NCI-H526 treated with DMSO at 0.1 percent for 48 hours (cell line): ENCODE measurements around the gene CCDC183.

ENCODE experiments used
- DNase-seq: peaks from one replicate; lab custom pipeline; 2025; lab: John Stamatoyannopoulos, UW

Gene CCDC183

GRCh38 chr9:136849960-136850865 is 54.1 kb downstream of the CCDC183 start:
- DNase-seq: no peak

GRCh38 chr9:136850866-136851775 is 55.0 kb downstream of the CCDC183 start:
- DNase-seq: no peak

GRCh38 chr9:136851941-136852663 is 56.0 kb downstream of the CCDC183 start, which contains the start of gene MAMDC4:
Gene MAMDC4 (plus strand): TSS chr9:136852346. CDS start chr9:136852417, 71 bp downstream.
- DNase-seq: no peak

DNA sequence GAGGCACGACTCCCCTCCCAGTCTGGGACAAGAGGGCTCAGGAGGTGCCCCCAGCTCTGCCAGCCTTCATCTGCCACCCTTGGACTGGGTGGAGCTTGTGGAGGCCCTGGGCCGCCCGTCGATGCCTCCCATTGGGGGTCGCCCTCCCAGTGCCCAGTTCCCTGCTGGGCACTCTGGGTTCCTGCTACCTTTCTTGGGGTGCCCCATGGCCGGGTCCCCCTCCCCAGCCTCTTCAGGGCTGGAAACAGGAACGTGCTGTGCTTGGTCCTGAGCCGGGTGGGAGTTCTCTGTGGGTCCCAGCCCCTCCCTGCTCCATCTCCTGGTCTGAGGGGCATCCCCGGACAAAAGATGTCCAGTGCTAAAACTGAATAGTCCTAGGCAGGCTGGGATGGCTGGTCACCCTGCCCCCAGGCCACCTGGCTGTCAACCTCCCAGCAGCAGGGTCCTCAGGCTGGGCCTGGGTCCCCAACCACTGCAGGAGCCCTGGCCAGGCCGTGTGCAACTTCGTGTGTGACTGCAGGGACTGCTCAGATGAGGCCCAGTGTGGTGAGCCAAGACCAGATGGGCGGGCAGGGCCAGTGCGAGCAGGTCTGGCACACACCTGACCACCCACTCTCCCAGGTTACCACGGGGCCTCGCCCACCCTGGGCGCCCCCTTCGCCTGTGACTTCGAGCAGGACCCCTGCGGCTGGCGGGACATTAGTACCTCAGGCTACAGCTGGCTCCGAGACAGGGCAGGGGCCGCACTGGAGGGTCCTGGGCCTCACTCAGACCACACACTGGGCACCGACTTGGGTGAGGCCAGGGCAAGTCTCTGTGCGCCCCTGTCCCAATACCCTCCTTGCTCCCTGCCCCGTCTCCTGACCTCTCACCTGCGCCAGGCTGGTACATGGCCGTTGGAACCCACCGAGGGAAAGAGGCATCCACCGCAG is 56.8 kb downstream of the CCDC183 start:
- no peak for DNase-seq

GRCh38 chr9:136853596-136854112 is 57.5 kb downstream of the CCDC183 start:
- DNase-seq: no peak

- no peak for DNase-seq
Measured at GRCh38 chr9:136854113-136854841, 58.1 kb downstream of the CCDC183 start.

- no peak for DNase-seq
Measured at GRCh38 chr9:136854842-136855460, 58.8 kb downstream of the CCDC183 start.

DNA sequence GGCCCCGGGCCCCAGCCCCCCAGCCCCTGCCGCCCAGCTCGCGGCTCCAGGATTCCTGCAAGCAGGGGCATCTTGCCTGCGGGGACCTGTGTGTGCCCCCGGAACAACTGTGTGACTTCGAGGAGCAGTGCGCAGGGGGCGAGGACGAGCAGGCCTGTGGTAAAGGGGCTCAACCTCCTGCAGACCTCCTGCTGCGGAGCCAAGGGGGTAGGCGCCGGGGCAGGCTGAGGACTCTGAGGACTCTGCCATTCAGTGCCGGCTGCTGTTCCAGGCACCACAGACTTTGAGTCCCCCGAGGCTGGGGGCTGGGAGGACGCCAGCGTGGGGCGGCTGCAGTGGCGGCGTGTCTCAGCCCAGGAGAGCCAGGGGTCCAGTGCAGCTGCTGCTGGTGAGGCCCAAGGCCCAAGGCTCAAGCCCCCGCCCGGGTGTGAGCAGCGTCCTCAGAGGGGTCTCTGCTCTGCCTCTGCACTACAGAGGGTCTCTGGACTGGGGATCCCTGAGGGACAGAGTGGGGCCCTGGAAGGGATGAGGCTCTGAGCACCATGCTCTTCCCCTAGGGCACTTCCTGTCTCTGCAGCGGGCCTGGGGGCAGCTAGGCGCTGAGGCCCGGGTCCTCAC is 59.4 kb downstream of the CCDC183 start:
- DNase-seq: no peak

DNA sequence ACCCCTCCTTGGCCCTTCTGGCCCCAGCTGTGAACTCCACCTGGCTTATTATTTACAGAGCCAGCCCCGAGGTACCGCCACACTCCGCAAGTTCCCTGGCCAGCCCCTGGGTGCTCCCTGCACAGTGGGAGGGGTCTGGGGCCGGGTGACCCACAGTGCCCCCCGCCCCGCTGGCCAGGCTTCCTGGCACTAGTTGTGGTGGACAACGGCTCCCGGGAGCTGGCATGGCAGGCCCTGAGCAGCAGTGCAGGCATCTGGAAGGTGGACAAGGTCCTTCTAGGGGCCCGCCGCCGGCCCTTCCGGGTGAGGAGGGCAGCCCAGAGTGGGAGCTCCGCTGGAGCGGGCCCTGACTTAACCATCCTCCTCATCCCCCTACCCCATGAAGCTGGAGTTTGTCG is 59.9 kb downstream of the CCDC183 start:
- DNase-seq: no peak

DNA sequence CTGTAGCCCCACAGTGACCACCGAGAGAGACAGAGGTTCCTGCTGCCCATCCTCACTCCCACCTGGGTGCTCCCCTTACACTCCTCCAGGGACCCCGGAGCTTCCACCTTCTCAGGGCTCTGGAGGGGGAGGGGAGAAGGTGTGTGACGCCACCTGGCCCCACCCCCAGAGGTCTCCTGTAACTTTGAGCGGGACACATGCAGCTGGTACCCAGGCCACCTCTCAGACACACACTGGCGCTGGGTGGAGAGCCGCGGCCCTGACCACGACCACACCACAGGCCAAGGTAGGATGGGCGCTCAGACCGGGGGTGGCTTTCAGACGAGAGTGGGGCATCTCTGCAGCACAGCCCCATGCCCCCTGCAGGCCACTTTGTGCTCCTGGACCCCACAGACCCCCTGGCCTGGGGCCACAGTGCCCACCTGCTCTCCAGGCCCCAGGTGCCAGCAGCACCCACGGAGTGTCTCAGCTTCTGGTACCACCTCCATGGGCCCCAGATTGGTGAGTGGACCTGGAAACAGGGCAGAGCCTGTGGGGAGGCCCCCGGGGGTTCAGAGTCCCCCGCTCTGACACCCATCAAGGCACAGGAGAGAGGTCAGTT is 60.5 kb downstream of the CCDC183 start:
- no peak for DNase-seq

DNA sequence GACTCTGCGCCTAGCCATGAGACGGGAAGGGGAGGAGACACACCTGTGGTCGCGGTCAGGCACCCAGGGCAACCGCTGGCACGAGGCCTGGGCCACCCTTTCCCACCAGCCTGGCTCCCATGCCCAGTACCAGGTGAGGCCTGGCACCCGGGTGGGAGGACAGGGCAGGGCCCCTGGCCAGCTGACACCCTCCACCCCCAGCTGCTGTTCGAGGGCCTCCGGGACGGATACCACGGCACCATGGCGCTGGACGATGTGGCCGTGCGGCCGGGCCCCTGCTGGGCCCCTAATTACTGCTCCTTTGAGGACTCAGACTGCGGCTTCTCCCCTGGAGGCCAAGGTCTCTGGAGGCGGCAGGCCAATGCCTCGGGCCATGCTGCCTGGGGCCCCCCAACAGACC is 61.0 kb downstream of the CCDC183 start:
- no peak for DNase-seq
